ENCODE data around the gene CTNNA3.

The CTNNA3 gene

DNA sequence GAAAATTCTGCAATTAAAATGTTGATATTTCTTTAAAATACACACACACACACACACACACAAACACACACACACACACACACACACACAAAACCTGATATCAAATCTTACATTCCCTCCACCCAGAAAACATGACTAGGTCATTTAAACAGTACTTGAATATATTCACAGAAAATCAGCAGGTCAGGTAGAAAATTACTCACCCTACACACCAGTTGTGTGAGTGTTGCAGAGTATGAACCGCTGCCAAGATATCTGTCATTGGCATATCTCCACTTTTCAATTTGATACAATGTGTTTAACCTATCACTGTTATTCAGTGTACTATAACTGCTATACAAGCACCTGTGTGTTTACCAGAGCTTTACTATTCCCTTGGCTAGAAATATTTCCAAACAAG lies 1053.8 kb downstream of the CTNNA3 start:
- no peak overlapping the region for H3K9ac ChIP-seq (ENCODE audit: low read depth, low read length, poor library complexity, severe bottlenecking)
- no peaks in the 10 kb centered on the region for H3K79me2 ChIP-seq (ENCODE audit: insufficient read depth, low read length)
- no peak overlapping the region for H2AFZ ChIP-seq (ENCODE audit: low read length)
- H3K27me3 ChIP-seq (ENCODE audit: insufficient read depth, low read length, poor library complexity, severe bottlenecking): no peaks in the 10 kb centered on the region
- H3F3A ChIP-seq (ENCODE audit: low read depth): no peaks in the 10 kb centered on the region
- H4K20me1 ChIP-seq (ENCODE audit: insufficient read depth, low read length, poor library complexity, severe bottlenecking): no peaks in the 10 kb centered on the region
- no peaks in the 10 kb centered on the region for H3K36me3 ChIP-seq (ENCODE audit: insufficient read depth, low read length)
- H3K9me3 ChIP-seq (ENCODE audit: insufficient read depth, low read depth, low read length): no peaks in the 10 kb centered on the region
- no peak overlapping the region for H3K4me2 ChIP-seq (ENCODE audit: low read depth, low read length, poor library complexity, severe bottlenecking)
- no peaks in the 10 kb centered on the region for H3K4me1 ChIP-seq (ENCODE audit: insufficient read depth, low read length, poor library complexity, severe bottlenecking)
- no peak overlapping the region for H3K4me3 ChIP-seq (ENCODE audit: low read length, poor library complexity, severe bottlenecking)
- no peak for TF ChIP-seq EZH2phosphoT487 (IDR thresholded peaks at IDR 0.05; ENCODE audit: borderline replicate concordance)
- TF ChIP-seq, protein P1, sequence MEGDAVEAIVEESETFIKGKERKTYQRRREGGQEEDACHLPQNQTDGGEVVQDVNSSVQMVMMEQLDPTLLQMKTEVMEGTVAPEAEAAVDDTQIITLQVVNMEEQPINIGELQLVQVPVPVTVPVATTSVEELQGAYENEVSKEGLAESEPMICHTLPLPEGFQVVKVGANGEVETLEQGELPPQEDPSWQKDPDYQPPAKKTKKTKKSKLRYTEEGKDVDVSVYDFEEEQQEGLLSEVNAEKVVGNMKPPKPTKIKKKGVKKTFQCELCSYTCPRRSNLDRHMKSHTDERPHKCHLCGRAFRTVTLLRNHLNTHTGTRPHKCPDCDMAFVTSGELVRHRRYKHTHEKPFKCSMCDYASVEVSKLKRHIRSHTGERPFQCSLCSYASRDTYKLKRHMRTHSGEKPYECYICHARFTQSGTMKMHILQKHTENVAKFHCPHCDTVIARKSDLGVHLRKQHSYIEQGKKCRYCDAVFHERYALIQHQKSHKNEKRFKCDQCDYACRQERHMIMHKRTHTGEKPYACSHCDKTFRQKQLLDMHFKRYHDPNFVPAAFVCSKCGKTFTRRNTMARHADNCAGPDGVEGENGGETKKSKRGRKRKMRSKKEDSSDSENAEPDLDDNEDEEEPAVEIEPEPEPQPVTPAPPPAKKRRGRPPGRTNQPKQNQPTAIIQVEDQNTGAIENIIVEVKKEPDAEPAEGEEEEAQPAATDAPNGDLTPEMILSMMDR (conservative IDR thresholded peaks at IDR 0.05; ENCODE audit: low read length): no peak
- H3K9me2 ChIP-seq (replicated peaks; ENCODE audit: low read depth, low read length): no peaks in the 10 kb centered on the region

DNA sequence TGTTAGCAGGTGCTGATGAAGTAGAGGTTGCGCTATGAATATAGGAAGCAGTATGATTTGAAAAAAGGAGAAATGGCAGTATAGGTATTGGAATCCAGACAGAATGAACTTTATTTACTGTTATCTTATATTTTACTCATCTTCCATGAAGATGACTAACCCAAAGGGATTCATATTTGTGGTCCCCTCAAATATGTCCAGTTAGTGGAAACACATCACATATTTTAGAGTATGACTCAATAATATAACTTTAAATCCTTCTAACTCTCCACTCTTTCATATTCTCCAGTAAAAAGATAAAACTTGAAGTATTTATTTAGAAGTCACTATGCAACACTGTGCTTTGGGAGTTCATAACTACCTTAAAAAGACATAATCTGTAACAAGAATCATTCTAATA lies 1056.6 kb downstream of the CTNNA3 start:
- Histone ChIP-seq H3K36me3 (ENCODE audit: insufficient read depth, low read length) (no peaks in the 10 kb centered on the region), H3K4me3 (ENCODE audit: low read length, poor library complexity, severe bottlenecking) (no peak overlapping the region), H3K4me1 (ENCODE audit: insufficient read depth, low read length, poor library complexity, severe bottlenecking) (no peaks in the 10 kb centered on the region), H3K79me2 (ENCODE audit: insufficient read depth, low read length) (no peaks in the 10 kb centered on the region), H3K9ac (ENCODE audit: low read depth, low read length, poor library complexity, severe bottlenecking) (no peak overlapping the region), H3K27me3 (ENCODE audit: insufficient read depth, low read length, poor library complexity, severe bottlenecking) (no peaks in the 10 kb centered on the region), H2AFZ (ENCODE audit: low read length) (no peak overlapping the region), H3K9me2 (replicated peaks; ENCODE audit: low read depth, low read length) (no peaks in the 10 kb centered on the region), H3K4me2 (ENCODE audit: low read depth, low read length, poor library complexity, severe bottlenecking) (no peak overlapping the region), H3K9me3 (ENCODE audit: insufficient read depth, low read depth, low read length) (no peaks in the 10 kb centered on the region), H3F3A (ENCODE audit: low read depth) (no peaks in the 10 kb centered on the region), H4K20me1 (ENCODE audit: insufficient read depth, low read length, poor library complexity, severe bottlenecking) (no peaks in the 10 kb centered on the region)
- TF ChIP-seq EZH2phosphoT487 (IDR thresholded peaks at IDR 0.05; ENCODE audit: borderline replicate concordance): no peak
- TF ChIP-seq, protein P1 (conservative IDR thresholded peaks at IDR 0.05; ENCODE audit: low read length): no peak

DNA sequence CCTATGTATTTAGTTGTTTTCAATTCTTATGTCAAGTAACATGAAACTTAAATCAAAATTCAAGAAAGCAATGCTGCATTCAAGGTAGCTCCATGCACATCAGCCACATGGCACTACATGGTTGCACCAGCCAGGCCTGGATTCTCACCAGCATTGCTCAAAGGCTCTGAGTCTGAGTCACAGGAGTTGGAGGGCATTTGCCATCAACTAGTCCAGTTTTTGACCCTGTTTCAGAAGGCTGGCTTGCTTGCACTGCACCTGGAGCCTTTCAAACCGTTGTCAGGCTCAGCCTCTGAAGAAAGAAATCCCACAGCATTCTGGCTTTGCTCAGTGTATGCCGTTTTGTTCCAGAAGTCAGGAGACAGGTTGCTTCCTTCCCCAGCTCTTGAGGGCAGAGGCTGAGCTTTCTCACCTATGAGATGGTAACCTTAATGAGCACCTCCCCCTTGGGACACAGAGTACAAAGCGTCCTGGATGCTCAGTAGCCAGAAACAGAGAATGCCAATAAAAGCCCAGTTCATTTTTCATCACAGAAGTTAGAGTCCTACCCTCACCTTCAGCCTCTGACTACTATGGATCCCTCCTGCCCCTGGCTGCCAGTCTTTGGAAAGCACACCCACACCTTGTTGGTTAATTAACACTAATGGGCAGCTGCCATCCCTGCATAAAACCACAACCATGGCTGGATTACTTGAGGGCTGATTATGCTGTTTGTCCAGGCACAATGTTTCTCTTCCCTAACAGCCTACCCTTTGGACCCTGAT lies 1058.5 kb downstream of the CTNNA3 start:
- no peaks in the 10 kb centered on the region for H3F3A ChIP-seq (ENCODE audit: low read depth)
- no peak overlapping the region for H3K4me2 ChIP-seq (ENCODE audit: low read depth, low read length, poor library complexity, severe bottlenecking)
- no peak overlapping the region for H2AFZ ChIP-seq (ENCODE audit: low read length)
- TF ChIP-seq, protein P1 (conservative IDR thresholded peaks at IDR 0.05; ENCODE audit: low read length): no peak
- no peak for TF ChIP-seq EZH2phosphoT487 (IDR thresholded peaks at IDR 0.05; ENCODE audit: borderline replicate concordance)
- no peaks in the 10 kb centered on the region for H3K27me3 ChIP-seq (ENCODE audit: insufficient read depth, low read length, poor library complexity, severe bottlenecking)
- no peaks in the 10 kb centered on the region for H3K4me1 ChIP-seq (ENCODE audit: insufficient read depth, low read length, poor library complexity, severe bottlenecking)
- H3K4me3 ChIP-seq (ENCODE audit: low read length, poor library complexity, severe bottlenecking): no peak overlapping the region
- H4K20me1 ChIP-seq (ENCODE audit: insufficient read depth, low read length, poor library complexity, severe bottlenecking): no peaks in the 10 kb centered on the region
- no peaks in the 10 kb centered on the region for H3K9me2 ChIP-seq (replicated peaks; ENCODE audit: low read depth, low read length)
- H3K9me3 ChIP-seq (ENCODE audit: insufficient read depth, low read depth, low read length): no peaks in the 10 kb centered on the region
- H3K9ac ChIP-seq (ENCODE audit: low read depth, low read length, poor library complexity, severe bottlenecking): no peak overlapping the region
- H3K36me3 ChIP-seq (ENCODE audit: insufficient read depth, low read length): no peaks in the 10 kb centered on the region
- no peaks in the 10 kb centered on the region for H3K79me2 ChIP-seq (ENCODE audit: insufficient read depth, low read length)
